ENCODE data around the gene COL9A3.

The COL9A3 gene

GRCh38 chr20:62814060-62814708 is 2.7 kb upstream of the COL9A3 start:
- no peaks in the 10 kb centered on the region for H3K27me3 ChIP-seq (ENCODE audit: insufficient read depth, low read length, poor library complexity, severe bottlenecking)
- no peaks in the 10 kb centered on the region for H3K9me2 ChIP-seq (replicated peaks; ENCODE audit: low read depth, low read length)
- H3K4me1 ChIP-seq (ENCODE audit: insufficient read depth, low read length, poor library complexity, severe bottlenecking) = no peaks in the 10 kb centered on the region
- no peak overlapping the region for H3K4me2 ChIP-seq (ENCODE audit: low read depth, low read length, poor library complexity, severe bottlenecking)
- H3K79me2 ChIP-seq (ENCODE audit: insufficient read depth, low read length) = peaks cover 2% of the 10 kb centered on the region; the same call in 1 of the 2 replicates
- TF ChIP-seq EZH2phosphoT487 (IDR thresholded peaks at IDR 0.05; ENCODE audit: borderline replicate concordance) (no peak), CTCF (conservative IDR thresholded peaks at IDR 0.05; ENCODE audit: low read length) (no peak)
- H3K9ac ChIP-seq (ENCODE audit: low read depth, low read length, poor library complexity, severe bottlenecking) = no peak overlapping the region
- no peaks in the 10 kb centered on the region for H3K9me3 ChIP-seq (ENCODE audit: insufficient read depth, low read depth, low read length)
- no peak overlapping the region for H2AFZ ChIP-seq (ENCODE audit: low read length)
- H3K36me3 ChIP-seq (ENCODE audit: insufficient read depth, low read length) = peaks cover 25% of the 10 kb centered on the region; the same call in 1 of the 2 replicates
- no peak overlapping the region for H3K4me3 ChIP-seq (ENCODE audit: low read length, poor library complexity, severe bottlenecking)
- H3F3A ChIP-seq (ENCODE audit: low read depth) = no peaks in the 10 kb centered on the region
- H4K20me1 ChIP-seq (ENCODE audit: insufficient read depth, low read length, poor library complexity, severe bottlenecking) = peaks cover 4% of the 10 kb centered on the region

- H3K4me3 ChIP-seq (ENCODE audit: low read length, poor library complexity, severe bottlenecking) = no peak overlapping the region
- H3K4me2 ChIP-seq (ENCODE audit: low read depth, low read length, poor library complexity, severe bottlenecking) = no peak overlapping the region
- H3K36me3 ChIP-seq (ENCODE audit: insufficient read depth, low read length) = peaks cover 20% of the 10 kb centered on the region; the same call in 1 of the 2 replicates
- H3K9ac ChIP-seq (ENCODE audit: low read depth, low read length, poor library complexity, severe bottlenecking) = no peak overlapping the region
- no peaks in the 10 kb centered on the region for H3K79me2 ChIP-seq (ENCODE audit: insufficient read depth, low read length)
- H3K27me3 ChIP-seq (ENCODE audit: insufficient read depth, low read length, poor library complexity, severe bottlenecking) = no peaks in the 10 kb centered on the region
- no peaks in the 10 kb centered on the region for H3K4me1 ChIP-seq (ENCODE audit: insufficient read depth, low read length, poor library complexity, severe bottlenecking)
- H3F3A ChIP-seq (ENCODE audit: low read depth) = no peaks in the 10 kb centered on the region
- H3K9me2 ChIP-seq (replicated peaks; ENCODE audit: low read depth, low read length) = no peaks in the 10 kb centered on the region
- no peaks in the 10 kb centered on the region for H3K9me3 ChIP-seq (ENCODE audit: insufficient read depth, low read depth, low read length)
- TF ChIP-seq EZH2phosphoT487 (IDR thresholded peaks at IDR 0.05; ENCODE audit: borderline replicate concordance) = no peak
- TF ChIP-seq CTCF (conservative IDR thresholded peaks at IDR 0.05; ENCODE audit: low read length) = no peak
- no peak overlapping the region for H2AFZ ChIP-seq (ENCODE audit: low read length)
- H4K20me1 ChIP-seq (ENCODE audit: insufficient read depth, low read length, poor library complexity, severe bottlenecking) = no peaks in the 10 kb centered on the region
These were observed 2.2 kb upstream of the COL9A3 start for GRCh38 chr20:62814709-62815065.

DNA sequence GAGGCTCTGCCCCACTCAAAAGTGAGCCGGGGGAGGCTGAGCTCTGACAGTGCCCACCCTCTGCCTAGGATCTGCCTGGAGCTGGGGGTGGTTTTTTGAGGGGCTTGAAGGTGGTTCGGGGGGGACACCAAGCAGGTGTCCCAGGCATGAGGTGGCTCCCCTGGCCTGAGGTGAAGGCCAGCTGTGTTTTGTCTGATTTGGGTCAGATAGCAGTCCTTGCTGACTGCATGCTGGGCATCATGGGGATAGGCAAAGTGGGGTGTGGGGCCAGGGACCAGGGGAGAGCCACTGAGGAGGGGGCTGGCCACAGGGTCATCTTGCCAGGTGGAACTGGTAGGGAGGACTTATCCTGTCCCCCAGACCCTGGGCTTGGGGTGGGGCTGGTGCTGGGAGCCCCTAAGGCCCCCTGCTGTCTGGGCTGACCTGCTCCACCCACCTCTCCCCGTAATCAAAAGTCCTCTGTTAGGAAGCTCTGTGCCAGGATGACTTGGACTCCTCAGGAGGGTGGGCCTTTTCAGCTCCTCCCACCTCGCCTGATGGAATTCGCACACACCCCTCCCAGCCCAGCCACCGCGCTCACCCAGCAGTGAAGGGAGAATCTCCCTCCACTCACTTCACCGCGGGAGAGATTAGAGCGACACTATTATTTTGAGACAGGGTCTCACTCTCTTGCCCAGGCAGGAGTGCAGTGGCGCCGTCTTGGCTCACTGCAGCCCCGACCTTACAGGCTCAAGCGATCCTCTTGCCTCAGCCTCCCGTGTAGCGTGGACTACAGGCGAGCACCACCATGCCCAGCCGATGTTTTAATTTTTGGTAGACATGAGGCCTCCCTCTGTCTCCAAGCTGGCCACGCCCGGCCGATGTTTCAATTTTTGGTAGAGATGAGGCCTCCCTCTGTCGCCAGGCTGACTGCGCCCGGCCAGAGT is 1.5 kb upstream of the COL9A3 start:
- H3K79me2 ChIP-seq (ENCODE audit: insufficient read depth, low read length) = no peaks in the 10 kb centered on the region
- H3K4me1 ChIP-seq (ENCODE audit: insufficient read depth, low read length, poor library complexity, severe bottlenecking) = no peaks in the 10 kb centered on the region
- no peak overlapping the region for H2AFZ ChIP-seq (ENCODE audit: low read length)
- H3K4me3 ChIP-seq (ENCODE audit: low read length, poor library complexity, severe bottlenecking) = no peak overlapping the region
- no peak overlapping the region for H3K4me2 ChIP-seq (ENCODE audit: low read depth, low read length, poor library complexity, severe bottlenecking)
- peaks cover 13% of the 10 kb centered on the region; the same call in 1 of the 2 replicates for H3K36me3 ChIP-seq (ENCODE audit: insufficient read depth, low read length)
- H3K9ac ChIP-seq (ENCODE audit: low read depth, low read length, poor library complexity, severe bottlenecking) = no peak overlapping the region
- H3F3A ChIP-seq (ENCODE audit: low read depth) = no peaks in the 10 kb centered on the region
- H3K9me3 ChIP-seq (ENCODE audit: insufficient read depth, low read depth, low read length) = no peaks in the 10 kb centered on the region
- no peaks in the 10 kb centered on the region for H3K9me2 ChIP-seq (replicated peaks; ENCODE audit: low read depth, low read length)
- no peaks in the 10 kb centered on the region for H4K20me1 ChIP-seq (ENCODE audit: insufficient read depth, low read length, poor library complexity, severe bottlenecking)
- TF ChIP-seq EZH2phosphoT487 (IDR thresholded peaks at IDR 0.05; ENCODE audit: borderline replicate concordance) = no peak
- TF ChIP-seq CTCF (conservative IDR thresholded peaks at IDR 0.05; ENCODE audit: low read length) = no peak
- H3K27me3 ChIP-seq (ENCODE audit: insufficient read depth, low read length, poor library complexity, severe bottlenecking) = no peaks in the 10 kb centered on the region

Measured in Loucy (cell line).